PC-9 (cell line): ENCODE measurements around the gene RNF41. TPM values are rescaled to one million over a fixed set of nuclear protein-coding genes. Genes with fewer than 3 reads are reported as not detected.
A peak's percentile ranks its signal among the peaks of the same experiment; 100 is the strongest.

ENCODE experiments used
- BruUV-seq: library from RNA; stranded (reverse); fragments of 400-500 nt; replicated peaks from 2 replicates; lab custom pipeline; 2021; lab: Mats Ljungman, UMichigan
- CTCF ChIA-PET: fragments of 300-600 bp; sonication (Branson Sonifier 250); formaldehyde crosslinking; loops from one replicate; lab custom pipeline; 2022; ENCODE audit warnings: antibody characterized with exemption; lab: Charles Lee
- POLR2A ChIA-PET: fragments of 300-600 bp; sonication (Branson Sonifier 250); formaldehyde crosslinking; loops from one replicate; lab custom pipeline; 2022; ENCODE audit warnings: antibody characterized with exemption; ENCODE audit not compliant: unreplicated experiment; lab: Charles Lee
- DNase-seq, 2 experiments: peaks; one replicate each; pipeline versions ENCODE4 v3.0.0 to v3.0.0-alpha.2; 2015 to 2022; ENCODE audit warnings: mixed read lengths in 1 of 2
- H2AFZ ChIP-seq: fragments of 200-600 bp; sonication (generic); 2 replicates; pipeline ENCODE4 v1.8.1; 2017; ENCODE audit warnings: antibody characterized with exemption
- H3F3A ChIP-seq: fragments of 200-600 bp; sonication (generic); 2 replicates; pipeline ENCODE4 v1.8.1; 2017; ENCODE audit warnings: antibody characterized with exemption, mild to moderate bottlenecking, low read depth; ENCODE audit not compliant: insufficient read depth
- H3K27ac ChIP-seq: fragments of 200-600 bp; sonication (generic); 2 replicates; pipeline ENCODE4 v1.6.1; 2016; ENCODE audit warnings: mixed run types
- H3K27me3 ChIP-seq: fragments of 200-600 bp; sonication (generic); 2 replicates; pipeline ENCODE4 v1.6.1; 2016; ENCODE audit warnings: low read depth, mixed run types; ENCODE audit not compliant: insufficient read depth
- H3K36me3 ChIP-seq: fragments of 200-600 bp; sonication (generic); 2 replicates; pipeline ENCODE4 v1.6.1; 2016; ENCODE audit warnings: low read depth, mixed run types
- H3K4me1 ChIP-seq: fragments of 200-600 bp; sonication (generic); replicated peaks from 2 replicates; pipeline ENCODE4 v1.6.1; 2016; ENCODE audit warnings: mixed run types; ENCODE audit not compliant: insufficient read depth
- H3K4me2 ChIP-seq: fragments of 200-600 bp; sonication (generic); 2 replicates; pipeline ENCODE4 v1.6.1; 2017; ENCODE audit warnings: mixed run types
- H3K4me3 ChIP-seq: fragments of 200-600 bp; sonication (generic); 2 replicates; pipeline ENCODE4 v1.6.1; 2016; ENCODE audit warnings: mixed run types
- H3K79me2 ChIP-seq: fragments of 200-600 bp; sonication (generic); 2 replicates; pipeline ENCODE4 v1.6.1; 2017; ENCODE audit warnings: low read depth, mixed run types
- H3K9me2 ChIP-seq: fragments of 200-600 bp; sonication (generic); 2 replicates; pipeline ENCODE4 v1.8.1; 2017; ENCODE audit warnings: mild to moderate bottlenecking; ENCODE audit not compliant: insufficient read depth
- H3K9me3 ChIP-seq: fragments of 200-600 bp; sonication (generic); 2 replicates; pipeline ENCODE4 v1.8.1; 2016; ENCODE audit warnings: low read depth; ENCODE audit not compliant: insufficient read depth
- H4K20me1 ChIP-seq: fragments of 200-600 bp; sonication (generic); 2 replicates; pipeline ENCODE4 v1.8.1; 2017; ENCODE audit not compliant: insufficient read depth
- EZH2 ChIP-seq: fragments of 200-600 bp; sonication (generic); IDR thresholded peaks from 2 replicates; pipeline ENCODE4 v1.8.0; 2017; ENCODE audit warnings: antibody characterized with exemption, low read depth
- intact Hi-C: fragments of 100-400 bp; cut with micrococcal nuclease; formaldehyde crosslinking; loops from one replicate; pipeline ENCODE4 v1.10.0; 2022; ENCODE audit not compliant: unreplicated experiment
- total RNA-seq: library from RNA; stranded (reverse); gene quantifications from 2 replicates; pipeline ENCODE4 v1.2.3, GENCODE V29; 2021
- TF ChIP-seq, protein P1 (sequence below): fragments of 200-600 bp; sonication (generic); conservative IDR thresholded peaks from 2 replicates; pipeline ENCODE4 v1.6.1; 2017; ENCODE audit warnings: mixed run types, antibody characterized with exemption, mild to moderate bottlenecking, moderate library complexity

The RNF41 gene
- total RNA-seq, 1 experiment from 2014 or later, result 33.4 TPM

DNA sequence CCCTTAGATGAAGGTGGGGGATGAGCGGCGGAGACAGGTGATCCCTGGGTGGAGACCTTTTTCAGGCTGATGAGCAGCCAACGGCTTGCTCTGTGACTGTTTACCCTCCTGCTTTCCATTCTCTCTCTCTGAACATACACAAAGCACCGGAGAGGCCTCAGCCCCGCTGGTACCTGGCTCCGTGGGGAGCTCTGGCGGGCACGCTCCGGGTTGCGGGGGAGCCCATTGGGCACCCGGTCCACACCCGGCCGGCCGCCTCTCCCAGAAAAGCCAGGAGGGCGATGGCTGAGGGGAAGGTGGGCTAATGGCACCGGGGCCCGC, 33.0 kb downstream of the RNF41 start:
- Histone ChIP-seq H3K27me3 (no peaks in the 10 kb centered on the region), H3K36me3 (peaks cover 11% of the 10 kb centered on the region), H3F3A (peaks cover 37% of the 10 kb centered on the region; the same call in 1 of the 2 replicates), H3K79me2 (peaks cover 30% of the 10 kb centered on the region), H4K20me1 (no peaks in the 10 kb centered on the region), H3K9me3 (no peaks in the 10 kb centered on the region), H3K9me2 (no peaks in the 10 kb centered on the region), H3K27ac (no peak overlapping the region), H3K4me1 (peaks cover 28% of the 10 kb centered on the region), H3K4me3 (peak overlapping the region; percentile 87), H3K4me2 (peak overlapping the region; percentile 97), H2AFZ (peak overlapping the region; percentile 67)
- CTCF ChIA-PET, result interaction anchor here (0.6 to 1.8 kb wide), 5 partner anchors 33 to 1028 kb away, joined by 3 to 14 read pairs (median 6); partner anchors contain the start of genes ESYT1, NXPH4, RNF41 and ZC3H10
- TF ChIP-seq EZH2, result no peak
- TF ChIP-seq, protein P1, sequence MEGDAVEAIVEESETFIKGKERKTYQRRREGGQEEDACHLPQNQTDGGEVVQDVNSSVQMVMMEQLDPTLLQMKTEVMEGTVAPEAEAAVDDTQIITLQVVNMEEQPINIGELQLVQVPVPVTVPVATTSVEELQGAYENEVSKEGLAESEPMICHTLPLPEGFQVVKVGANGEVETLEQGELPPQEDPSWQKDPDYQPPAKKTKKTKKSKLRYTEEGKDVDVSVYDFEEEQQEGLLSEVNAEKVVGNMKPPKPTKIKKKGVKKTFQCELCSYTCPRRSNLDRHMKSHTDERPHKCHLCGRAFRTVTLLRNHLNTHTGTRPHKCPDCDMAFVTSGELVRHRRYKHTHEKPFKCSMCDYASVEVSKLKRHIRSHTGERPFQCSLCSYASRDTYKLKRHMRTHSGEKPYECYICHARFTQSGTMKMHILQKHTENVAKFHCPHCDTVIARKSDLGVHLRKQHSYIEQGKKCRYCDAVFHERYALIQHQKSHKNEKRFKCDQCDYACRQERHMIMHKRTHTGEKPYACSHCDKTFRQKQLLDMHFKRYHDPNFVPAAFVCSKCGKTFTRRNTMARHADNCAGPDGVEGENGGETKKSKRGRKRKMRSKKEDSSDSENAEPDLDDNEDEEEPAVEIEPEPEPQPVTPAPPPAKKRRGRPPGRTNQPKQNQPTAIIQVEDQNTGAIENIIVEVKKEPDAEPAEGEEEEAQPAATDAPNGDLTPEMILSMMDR, result no peak
- intact Hi-C loops, result loop anchor here (1.0 to 2.0 kb wide), 3 partner anchors 62 to 192 kb away; partner anchors contain the start of gene SUOX
- no peak for DNase-seq
- POLR2A ChIA-PET, result interaction anchor here (1.3 kb wide), 1 partner anchor 61 kb away, joined by 13 read pairs; the partner anchor contains the start of gene ESYT1
- no TSS peak for BruUV-seq

DNA sequence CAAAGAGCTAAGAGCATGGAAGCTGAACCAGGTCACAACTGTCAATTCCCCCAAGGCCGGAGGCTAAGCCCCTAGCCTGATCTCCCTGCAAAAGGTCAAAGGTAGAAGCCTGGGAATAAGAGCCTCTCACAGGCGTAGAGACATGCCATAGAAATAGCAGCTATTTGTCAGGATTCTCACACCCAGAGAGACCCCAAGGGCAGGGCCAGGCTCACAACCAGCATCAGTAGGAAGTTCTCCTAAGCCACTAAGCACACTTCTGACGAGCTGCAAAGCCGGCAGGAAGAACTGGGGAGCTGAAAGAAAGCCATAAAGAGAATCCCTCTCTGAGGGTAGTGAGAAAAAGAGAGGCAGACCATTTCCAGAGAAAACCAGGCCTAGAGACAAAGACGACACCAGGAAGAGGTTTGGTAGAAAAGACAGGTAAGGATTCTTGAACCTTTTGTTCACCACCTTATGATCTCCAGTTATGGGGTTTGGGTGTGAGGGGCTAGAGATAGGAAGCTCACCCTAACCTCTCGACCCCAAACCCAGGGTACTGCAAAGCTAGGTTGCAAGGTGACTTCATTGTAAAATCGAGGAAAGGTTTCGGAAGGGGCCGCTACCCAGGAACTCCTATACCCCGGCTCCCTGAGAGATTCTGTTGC, 33.5 kb downstream of the RNF41 start:
- peaks cover 33% of the 10 kb centered on the region; the same call in 1 of the 2 replicates for H3F3A ChIP-seq
- no peaks in the 10 kb centered on the region for H3K27me3 ChIP-seq
- intact Hi-C loops, result loop anchor here (1.0 to 2.0 kb wide), 2 partner anchors 141 to 191 kb away; partner anchors contain the start of gene SUOX
- no peaks in the 10 kb centered on the region for H4K20me1 ChIP-seq
- no peaks in the 10 kb centered on the region for H3K9me3 ChIP-seq
- peak overlapping the region; percentile 87 for H3K4me3 ChIP-seq
- no peak for TF ChIP-seq EZH2
- TF ChIP-seq, protein P1, result no peak
- peaks cover 30% of the 10 kb centered on the region for H3K79me2 ChIP-seq
- H3K36me3 ChIP-seq, result peaks cover 11% of the 10 kb centered on the region
- H3K4me2 ChIP-seq, result peak overlapping the region; percentile 97
- no peaks in the 10 kb centered on the region for H3K9me2 ChIP-seq
- peaks cover 28% of the 10 kb centered on the region for H3K4me1 ChIP-seq
- CTCF ChIA-PET, result interaction anchor here (0.5 to 1.8 kb wide), 5 partner anchors 65 to 1028 kb away, joined by 3 to 7 read pairs (median 4); partner anchors contain the start of gene NXPH4
- DNase-seq, result no peak
- POLR2A ChIA-PET, result interaction anchor here (1.3 kb wide), 1 partner anchor 61 kb away, joined by 13 read pairs; the partner anchor contains the start of gene ESYT1
- H3K27ac ChIP-seq, result no peak overlapping the region
- H2AFZ ChIP-seq, result peak overlapping the region; percentile 67
- BruUV-seq, result TSS peak; percentile 27

GRCh38 chr12:56186957-56187356, 34.8 kb downstream of the RNF41 start:
- CTCF ChIA-PET, result no interaction called here

More at GRCh38 chr12:56186957-56187356, 34.8 kb downstream of the RNF41 start:
- DNase-seq, result no peak
- H4K20me1 ChIP-seq, result no peaks in the 10 kb centered on the region
- no peaks in the 10 kb centered on the region for H3K9me2 ChIP-seq
- POLR2A ChIA-PET, result no interaction called here
- H3K9me3 ChIP-seq, result no peaks in the 10 kb centered on the region
- H3K79me2 ChIP-seq, result peaks cover 30% of the 10 kb centered on the region
- intact Hi-C loops, result no loop called here
- no peak overlapping the region for H2AFZ ChIP-seq
- H3K4me1 ChIP-seq, result peaks cover 28% of the 10 kb centered on the region
- H3K27me3 ChIP-seq, result no peaks in the 10 kb centered on the region
- H3F3A ChIP-seq, result peaks cover 27% of the 10 kb centered on the region; the same call in 1 of the 2 replicates
- H3K4me2 ChIP-seq, result peak overlapping the region; percentile 97
- BruUV-seq, result no TSS peak
- H3K36me3 ChIP-seq, result peaks cover 17% of the 10 kb centered on the region
- H3K27ac ChIP-seq, result no peak overlapping the region
- no peak overlapping the region for H3K4me3 ChIP-seq
- TF ChIP-seq, protein P1, result no peak
- TF ChIP-seq EZH2, result no peak
